HepG2 (cell line): ENCODE results near the gene COPS6. TPM values are rescaled to one million over a fixed set of nuclear protein-coding genes. Genes with fewer than 3 reads are reported as not detected.

Experiments used
- ARNTL ChIP-seq: sonication (generic); formaldehyde crosslinking; IDR thresholded peaks from 2 replicates; pipeline ENCODE4 v1.4.0; 2020; ENCODE audit warnings: mild to moderate bottlenecking, missing genetic modification reagents
- HMG20B ChIP-seq: conservative IDR thresholded peaks from 2 replicates; pipeline ENCODE4 v1.6.1; 2016; ENCODE audit warnings: missing genetic modification reagents, missing compliant biosample characterization
- IKZF5 ChIP-seq: IDR thresholded peaks from 2 replicates; pipeline ENCODE4 v1.6.1; 2018; ENCODE audit warnings: missing genetic modification reagents, mild to moderate bottlenecking, missing compliant biosample characterization
- KLF13 ChIP-seq: sonication (generic); formaldehyde crosslinking; IDR thresholded peaks from 2 replicates; pipeline ENCODE4 v1.4.0; 2020; ENCODE audit warnings: mild to moderate bottlenecking, missing genetic modification reagents
- LCORL ChIP-seq, 2 experiments: fragments of 450-650 bp in 1 of 2; sonication (generic) in 1 of 2; formaldehyde crosslinking in 1 of 2; IDR thresholded peaks; 2 replicates each; pipeline versions ENCODE4 v1.5.0 to v1.6.1; 2017 to 2020; ENCODE audit warnings: antibody characterized with exemption in 1 of 2, missing genetic modification reagents in 1 of 2
- MTA1 ChIP-seq: sonication (generic); formaldehyde crosslinking; IDR thresholded peaks from 2 replicates; pipeline ENCODE4 v1.4.0; 2020; ENCODE audit warnings: missing genetic modification reagents, mild to moderate bottlenecking, borderline replicate concordance
- STAG1 ChIP-seq: sonication (generic); formaldehyde crosslinking; IDR thresholded peaks from 2 replicates; pipeline ENCODE4 v1.4.0; 2020; ENCODE audit warnings: missing genetic modification reagents
- XRCC5 ChIP-seq: fragments of 200-400 bp; formaldehyde crosslinking; optimal IDR thresholded peaks from 2 replicates; pipeline ENCODE3; 2017; ENCODE audit warnings: mild to moderate bottlenecking, low read length
- ZBTB38 ChIP-seq: sonication (generic); formaldehyde crosslinking; IDR thresholded peaks from 2 replicates; pipeline ENCODE4 v1.5.1; 2020; ENCODE audit warnings: mild to moderate bottlenecking, missing genetic modification reagents
- ZHX1 ChIP-seq: sonication (generic); formaldehyde crosslinking; IDR thresholded peaks from 2 replicates; pipeline ENCODE4 v1.8.1; 2022; ENCODE audit warnings: low read depth, mild to moderate bottlenecking, missing genetic modification reagents
- ZNF205 ChIP-seq: IDR thresholded peaks from 2 replicates; pipeline ENCODE4 v1.6.1; 2018; ENCODE audit warnings: missing biosample characterization, missing genetic modification reagents
- ZNF317 ChIP-seq: sonication (generic); formaldehyde crosslinking; IDR thresholded peaks from 2 replicates; pipeline ENCODE4 v1.5.0; 2020; ENCODE audit warnings: mild to moderate bottlenecking, missing genetic modification reagents
- ZNF335 ChIP-seq: sonication (generic); formaldehyde crosslinking; IDR thresholded peaks from 2 replicates; pipeline ENCODE4 v1.4.0; 2020; ENCODE audit warnings: missing genetic modification reagents
- ZNF484 ChIP-seq: sonication (generic); formaldehyde crosslinking; IDR thresholded peaks from 2 replicates; pipeline ENCODE4 v1.5.1; 2020; ENCODE audit warnings: mild to moderate bottlenecking, low read depth, missing genetic modification reagents, borderline replicate concordance
- ZNF7 ChIP-seq: IDR thresholded peaks from 2 replicates; pipeline ENCODE4 v1.6.1; 2016; ENCODE audit warnings: missing biosample characterization, missing genetic modification reagents
- ZNF883 ChIP-seq: sonication (generic); formaldehyde crosslinking; IDR thresholded peaks from 2 replicates; pipeline ENCODE4 v1.5.1; 2020; ENCODE audit warnings: mild to moderate bottlenecking, missing genetic modification reagents; ENCODE audit errors: not compliant biosample characterization
- polyA plus RNA-seq, 8 experiments: library from polyadenylated mRNA; depleted of rRNA in 3 of 8; stranded (reverse) in 7 of 8; unstranded in 1 of 8; fragments of >200 nt; fragmentation: Illumina TruSeq in 4 of 8; extraction: Trizol in 4 of 8; gene quantifications; 2 replicates each; pipeline versions ENCODE4 v1.2.1 to v1.2.3, GENCODE V29; 2011 to 2016; ENCODE audit warnings: low read depth in 4 of 8, missing spikeins in 1 of 8, mixed read lengths in 1 of 8; ENCODE audit not compliant: insufficient read depth in 1 of 8
- total RNA-seq, 5 experiments: library from RNA; depleted of rRNA; stranded (reverse); fragments of >200 nt; fragmentation: Illumina TruSeq; extraction: Trizol; gene quantifications; 2 replicates each; pipeline ENCODE4 v1.2.3, GENCODE V29; 2016; ENCODE audit warnings: low read depth in 1 of 5
- TF ChIP-seq, protein P1 (sequence below): sonication (generic); formaldehyde crosslinking; IDR thresholded peaks from 2 replicates; pipeline ENCODE4 v1.5.0; 2020; ENCODE audit warnings: mild to moderate bottlenecking, missing genetic modification reagents
- TF ChIP-seq, protein P2 (sequence below): sonication (generic); formaldehyde crosslinking; IDR thresholded peaks from 2 replicates; pipeline ENCODE4 v1.4.0; 2020; ENCODE audit warnings: missing genetic modification reagents, mild to moderate bottlenecking, borderline replicate concordance
- TF ChIP-seq, protein P3 (sequence below): sonication (generic); formaldehyde crosslinking; IDR thresholded peaks from 2 replicates; pipeline ENCODE4 v1.4.0; 2020; ENCODE audit warnings: missing genetic modification reagents

Gene COPS6
- total and polyA plus RNA-seq, 2 of the 13 experiments (the other 11 are each of a cell fraction or from before 2014, with no cell fraction given), result 33.4 to 117 TPM

DNA sequence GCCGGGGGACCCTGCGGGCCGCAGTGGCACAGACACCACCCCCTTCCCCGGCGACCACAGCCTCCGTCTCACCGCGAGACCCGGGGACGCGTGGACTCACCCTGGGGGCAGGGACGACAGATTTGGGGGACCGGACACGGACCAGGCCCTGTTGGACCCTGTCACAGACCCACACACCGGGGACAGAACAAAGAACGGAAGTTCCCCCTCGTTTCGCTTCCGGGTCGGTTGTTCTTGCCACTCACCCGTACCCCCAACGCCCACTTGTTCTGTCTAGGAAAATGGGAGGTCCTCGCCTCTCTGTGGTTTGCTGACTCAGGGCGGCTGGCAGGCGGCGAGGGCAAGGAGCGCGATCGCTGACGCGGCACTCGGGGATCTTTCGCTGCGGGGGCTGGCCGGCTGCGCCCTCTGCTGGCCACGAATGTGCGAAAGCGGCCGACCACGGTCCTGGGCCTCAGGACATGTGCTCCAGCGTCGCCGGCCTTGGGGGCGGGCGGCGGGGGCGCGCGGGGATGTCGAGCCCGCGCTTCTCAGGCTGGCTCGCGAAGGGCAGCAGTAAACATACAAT lies 7.2 kb upstream of the COPS6 start, which contains the start of gene ZNF3 (continued):
- TF ChIP-seq HMG20B (CRISPR knock-in tag) (peak; percentile 63; the same call in 1 of the 2 replicates), KLF13 (CRISPR knock-in tag) (no peak), XRCC5 (peak; percentile 96), ZNF883 (peak; percentile 85), ZBTB38 (CRISPR knock-in tag) (peak; percentile 94), ZNF317 (CRISPR knock-in tag) (peak; percentile 88), ZHX1 (CRISPR knock-in tag) (no peak; the same call in 1 of the 2 replicates), MTA1 (CRISPR knock-in tag) (peak; percentile 69; the same call in 1 of the 2 replicates), LCORL (IDR thresholded peaks at IDR 0.05) (no peak), LCORL (CRISPR knock-in tag; IDR thresholded peaks at IDR 0.05) (peak; percentile 88), ZNF335 (CRISPR knock-in tag) (no peak), IKZF5 (CRISPR knock-in tag) (peak; percentile 95), ZNF484 (no peak), ZNF205 (CRISPR knock-in tag) (peak; percentile 94), STAG1 (CRISPR knock-in tag) (peak; percentile 91), ARNTL (CRISPR knock-in tag) (peak; percentile 68), ZNF7 (CRISPR knock-in tag) (no peak)
- TF ChIP-seq, protein P1, sequence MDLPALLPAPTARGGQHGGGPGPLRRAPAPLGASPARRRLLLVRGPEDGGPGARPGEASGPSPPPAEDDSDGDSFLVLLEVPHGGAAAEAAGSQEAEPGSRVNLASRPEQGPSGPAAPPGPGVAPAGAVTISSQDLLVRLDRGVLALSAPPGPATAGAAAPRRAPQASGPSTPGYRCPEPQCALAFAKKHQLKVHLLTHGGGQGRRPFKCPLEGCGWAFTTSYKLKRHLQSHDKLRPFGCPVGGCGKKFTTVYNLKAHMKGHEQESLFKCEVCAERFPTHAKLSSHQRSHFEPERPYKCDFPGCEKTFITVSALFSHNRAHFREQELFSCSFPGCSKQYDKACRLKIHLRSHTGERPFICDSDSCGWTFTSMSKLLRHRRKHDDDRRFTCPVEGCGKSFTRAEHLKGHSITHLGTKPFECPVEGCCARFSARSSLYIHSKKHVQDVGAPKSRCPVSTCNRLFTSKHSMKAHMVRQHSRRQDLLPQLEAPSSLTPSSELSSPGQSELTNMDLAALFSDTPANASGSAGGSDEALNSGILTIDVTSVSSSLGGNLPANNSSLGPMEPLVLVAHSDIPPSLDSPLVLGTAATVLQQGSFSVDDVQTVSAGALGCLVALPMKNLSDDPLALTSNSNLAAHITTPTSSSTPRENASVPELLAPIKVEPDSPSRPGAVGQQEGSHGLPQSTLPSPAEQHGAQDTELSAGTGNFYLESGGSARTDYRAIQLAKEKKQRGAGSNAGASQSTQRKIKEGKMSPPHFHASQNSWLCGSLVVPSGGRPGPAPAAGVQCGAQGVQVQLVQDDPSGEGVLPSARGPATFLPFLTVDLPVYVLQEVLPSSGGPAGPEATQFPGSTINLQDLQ (CRISPR knock-in tag), result peak; percentile 87; the same call in 1 of the 2 replicates
- TF ChIP-seq, protein P2, sequence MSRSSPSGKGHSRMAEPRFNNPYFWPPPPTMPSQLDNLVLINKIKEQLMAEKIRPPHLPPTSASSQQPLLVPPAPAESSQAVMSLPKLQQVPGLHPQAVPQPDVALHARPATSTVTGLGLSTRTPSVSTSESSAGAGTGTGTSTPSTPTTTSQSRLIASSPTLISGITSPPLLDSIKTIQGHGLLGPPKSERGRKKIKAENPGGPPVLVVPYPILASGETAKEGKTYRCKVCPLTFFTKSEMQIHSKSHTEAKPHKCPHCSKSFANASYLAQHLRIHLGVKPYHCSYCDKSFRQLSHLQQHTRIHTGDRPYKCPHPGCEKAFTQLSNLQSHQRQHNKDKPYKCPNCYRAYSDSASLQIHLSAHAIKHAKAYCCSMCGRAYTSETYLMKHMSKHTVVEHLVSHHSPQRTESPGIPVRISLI (CRISPR knock-in tag), result peak; percentile 52; the same call in 1 of the 2 replicates
- TF ChIP-seq, protein P3, sequence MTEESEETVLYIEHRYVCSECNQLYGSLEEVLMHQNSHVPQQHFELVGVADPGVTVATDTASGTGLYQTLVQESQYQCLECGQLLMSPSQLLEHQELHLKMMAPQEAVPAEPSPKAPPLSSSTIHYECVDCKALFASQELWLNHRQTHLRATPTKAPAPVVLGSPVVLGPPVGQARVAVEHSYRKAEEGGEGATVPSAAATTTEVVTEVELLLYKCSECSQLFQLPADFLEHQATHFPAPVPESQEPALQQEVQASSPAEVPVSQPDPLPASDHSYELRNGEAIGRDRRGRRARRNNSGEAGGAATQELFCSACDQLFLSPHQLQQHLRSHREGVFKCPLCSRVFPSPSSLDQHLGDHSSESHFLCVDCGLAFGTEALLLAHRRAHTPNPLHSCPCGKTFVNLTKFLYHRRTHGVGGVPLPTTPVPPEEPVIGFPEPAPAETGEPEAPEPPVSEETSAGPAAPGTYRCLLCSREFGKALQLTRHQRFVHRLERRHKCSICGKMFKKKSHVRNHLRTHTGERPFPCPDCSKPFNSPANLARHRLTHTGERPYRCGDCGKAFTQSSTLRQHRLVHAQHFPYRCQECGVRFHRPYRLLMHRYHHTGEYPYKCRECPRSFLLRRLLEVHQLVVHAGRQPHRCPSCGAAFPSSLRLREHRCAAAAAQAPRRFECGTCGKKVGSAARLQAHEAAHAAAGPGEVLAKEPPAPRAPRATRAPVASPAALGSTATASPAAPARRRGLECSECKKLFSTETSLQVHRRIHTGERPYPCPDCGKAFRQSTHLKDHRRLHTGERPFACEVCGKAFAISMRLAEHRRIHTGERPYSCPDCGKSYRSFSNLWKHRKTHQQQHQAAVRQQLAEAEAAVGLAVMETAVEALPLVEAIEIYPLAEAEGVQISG (CRISPR knock-in tag), result peak; percentile 99
